Neural cell (in vitro differentiated cells): Measurements from ENCODE around the gene SPINK6. TPM values are rescaled to one million over a fixed set of nuclear protein-coding genes. Genes with fewer than 3 reads are reported as not detected.

ENCODE experiments used
- H2AFZ ChIP-seq: fragments of 200-600, 300-800 bp; sonication (generic), shearing (Covaris generic); 2 replicates; pipeline ENCODE4 v1.6.0; 2014; ENCODE audit warnings: low read depth, mild to moderate bottlenecking, antibody characterized with exemption, low read length, moderate library complexity
- H3F3A ChIP-seq: fragments of 200-600 bp; shearing (Covaris generic); 2 replicates; pipeline ENCODE4 v1.6.1; 2016; ENCODE audit warnings: mild to moderate bottlenecking, moderate library complexity, mixed read lengths, antibody characterized with exemption, low read length; ENCODE audit not compliant: insufficient read depth, poor library complexity, severe bottlenecking
- H3K27ac ChIP-seq: fragments of 200-600, 300-800 bp; sonication (generic), shearing (Covaris generic); 2 replicates; pipeline ENCODE4 v1.5.1; 2014; ENCODE audit warnings: mild to moderate bottlenecking, low read length, moderate library complexity
- H3K27me3 ChIP-seq: fragments of 300-800, 200-600 bp; sonication (generic), shearing (Covaris generic); 2 replicates; pipeline ENCODE4 v1.6.0; 2014; ENCODE audit warnings: mild to moderate bottlenecking, low read depth, low read length, moderate library complexity; ENCODE audit not compliant: insufficient read depth
- H3K36me3 ChIP-seq: fragments of 300-800, 200-600 bp; sonication (generic), shearing (Covaris generic); 2 replicates; pipeline ENCODE4 v1.5.1; 2014; ENCODE audit warnings: mild to moderate bottlenecking, antibody characterized with exemption, low read length, moderate library complexity; ENCODE audit not compliant: insufficient read depth
- H3K4me2 ChIP-seq: fragments of 300-800, 200-600 bp; sonication (generic), shearing (Covaris generic); 2 replicates; pipeline ENCODE4 v1.6.0; 2014; ENCODE audit warnings: mild to moderate bottlenecking, low read length
- H3K4me3 ChIP-seq: fragments of 300-800, 200-600 bp; sonication (generic), shearing (Covaris generic); 2 replicates; pipeline ENCODE4 v1.5.1; 2014; ENCODE audit warnings: mild to moderate bottlenecking, low read length, moderate library complexity
- H3K79me2 ChIP-seq: fragments of 200-600 bp; shearing (Covaris generic); replicated peaks from 2 replicates; pipeline ENCODE4 v1.6.0; 2014; ENCODE audit warnings: mild to moderate bottlenecking, low read length, moderate library complexity; ENCODE audit not compliant: insufficient read depth
- H3K9ac ChIP-seq: fragments of 300-800, 200-600 bp; sonication (generic), shearing (Covaris generic); 2 replicates; pipeline ENCODE4 v1.6.1; 2016; ENCODE audit warnings: mild to moderate bottlenecking, low read length, mixed read lengths
- H3K9me2 ChIP-seq: fragments of 200-600 bp; shearing (Covaris generic); 2 replicates; pipeline ENCODE4 v1.6.1; 2016; ENCODE audit warnings: mild to moderate bottlenecking, low read length, mixed read lengths; ENCODE audit not compliant: insufficient read depth
- H3K9me3 ChIP-seq: fragments of 200-600, 300-800 bp; sonication (generic), shearing (Covaris generic); 2 replicates; pipeline ENCODE4 v1.6.1; 2016; ENCODE audit warnings: mild to moderate bottlenecking, mixed run types, low read length, moderate library complexity, mixed read lengths
- H4K20me1 ChIP-seq: fragments of 200-600 bp; shearing (Covaris generic); 2 replicates; pipeline ENCODE4 v1.6.1; 2016; ENCODE audit warnings: mild to moderate bottlenecking, mixed run types; ENCODE audit not compliant: insufficient read depth
- CTCF ChIP-seq: fragments of 450-650 bp; IDR thresholded peaks from 2 replicates; pipeline ENCODE4 v1.5.1; 2014; ENCODE audit warnings: antibody characterized with exemption, mild to moderate bottlenecking, moderate library complexity; ENCODE audit not compliant: poor library complexity, severe bottlenecking
- EP300 ChIP-seq: fragments of 450-650 bp; conservative IDR thresholded peaks from 2 replicates; pipeline ENCODE4 v1.6.1; 2014; ENCODE audit warnings: antibody characterized with exemption, mild to moderate bottlenecking, moderate library complexity; ENCODE audit not compliant: poor library complexity, severe bottlenecking
- EZH2 ChIP-seq: fragments of 200-600, 300-800 bp; shearing (Covaris generic), sonication (generic); IDR thresholded peaks from 2 replicates; pipeline ENCODE4 v1.6.1; 2014; ENCODE audit warnings: antibody characterized with exemption, low read length, borderline replicate concordance, mild to moderate bottlenecking; ENCODE audit not compliant: insufficient read depth, poor library complexity, severe bottlenecking
- MXI1 ChIP-seq: fragments of 450-650 bp; conservative IDR thresholded peaks from 2 replicates; pipeline ENCODE4 v1.6.1; 2014; ENCODE audit warnings: antibody characterized with exemption, mild to moderate bottlenecking; ENCODE audit not compliant: poor library complexity, severe bottlenecking
- POLR2AphosphoS5 ChIP-seq: IDR thresholded peaks from 2 replicates; pipeline ENCODE4 v1.6.1; 2012
- RAD21 ChIP-seq: fragments of 450-650 bp; conservative IDR thresholded peaks from 2 replicates; pipeline ENCODE4 v1.6.1; 2014; ENCODE audit warnings: antibody characterized with exemption, mild to moderate bottlenecking, moderate library complexity
- REST ChIP-seq: IDR thresholded peaks from 2 replicates; pipeline ENCODE4 v1.6.1; 2012; ENCODE audit warnings: borderline replicate concordance
- SMC3 ChIP-seq: fragments of 450-650 bp; conservative IDR thresholded peaks from 2 replicates; pipeline ENCODE4 v1.6.1; 2014; ENCODE audit warnings: antibody characterized with exemption, mild to moderate bottlenecking, moderate library complexity; ENCODE audit not compliant: poor library complexity
- TAF1 ChIP-seq: IDR thresholded peaks from 2 replicates; pipeline ENCODE4 v1.6.1; 2012; ENCODE audit warnings: low read depth
- polyA plus RNA-seq: library from polyadenylated mRNA; depleted of rRNA; stranded (reverse); fragments of >200 nt; gene quantifications from 2 replicates; pipeline ENCODE4 v1.2.3, GENCODE V29; 2014

The SPINK6 gene
- polyA plus RNA-seq, 1 donor from 2014 or later: not detected

DNA sequence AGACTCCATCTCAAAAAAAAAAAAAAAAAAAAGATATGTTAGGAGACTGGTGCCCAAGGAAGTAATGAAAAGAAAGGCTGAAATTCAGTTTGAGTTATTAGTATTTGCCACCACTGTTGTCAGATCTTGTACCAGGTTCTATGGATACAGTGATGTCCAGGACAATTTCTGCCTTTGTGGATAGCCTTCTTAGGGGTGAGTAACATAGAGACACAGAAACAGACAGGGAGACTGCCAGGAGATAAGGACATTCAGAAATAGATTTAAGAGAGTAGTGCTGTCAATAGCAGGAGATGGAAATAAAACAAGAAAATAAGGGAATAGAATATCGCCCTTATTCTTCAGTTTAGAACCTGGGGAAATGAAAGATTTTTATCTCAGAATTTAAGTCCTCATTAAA, 40.8 kb upstream of the SPINK6 start:
- Histone ChIP-seq H3K36me3 (no peaks in the 10 kb centered on the region), H3K27me3 (no peaks in the 10 kb centered on the region), H3K79me2 (no peaks in the 10 kb centered on the region), H3K9me2 (no peaks in the 10 kb centered on the region), H3K4me3 (no peak overlapping the region), H4K20me1 (no peaks in the 10 kb centered on the region), H2AFZ (no peak overlapping the region), H3F3A (no peaks in the 10 kb centered on the region), H3K9me3 (no peaks in the 10 kb centered on the region), H3K4me2 (no peak overlapping the region), H3K9ac (no peak overlapping the region), H3K27ac (no peak overlapping the region)
- TF ChIP-seq EP300 (no peak), CTCF (no peak), REST (no peak), MXI1 (no peak), RAD21 (no peak), SMC3 (no peak), TAF1 (no peak), EZH2 (no peak), POLR2AphosphoS5 (no peak)

GRCh38 chr5:148163345-148163744, 39.5 kb upstream of the SPINK6 start:
- H3K9me2 ChIP-seq: no peaks in the 10 kb centered on the region
- no peaks in the 10 kb centered on the region for H4K20me1 ChIP-seq
- no peak overlapping the region for H3K27ac ChIP-seq
- H3F3A ChIP-seq: no peaks in the 10 kb centered on the region
- no peak overlapping the region for H3K9ac ChIP-seq
- H3K79me2 ChIP-seq: no peaks in the 10 kb centered on the region
- no peaks in the 10 kb centered on the region for H3K36me3 ChIP-seq
- no peaks in the 10 kb centered on the region for H3K27me3 ChIP-seq
- no peak overlapping the region for H3K4me3 ChIP-seq
- TF ChIP-seq POLR2AphosphoS5 (no peak), RAD21 (no peak), TAF1 (no peak), EP300 (no peak), MXI1 (no peak)
- H2AFZ ChIP-seq: no peak overlapping the region
- H3K9me3 ChIP-seq: no peaks in the 10 kb centered on the region
- H3K4me2 ChIP-seq: no peak overlapping the region
